ENCODE results near the gene YBX3. TPM values are rescaled to one million over a fixed set of nuclear protein-coding genes. Genes with fewer than 3 reads are reported as not detected.
"Not testable (repeated sequence)": the region's sequence is repeated elsewhere in the genome, so short reads cannot be mapped to it uniquely, and the experiment has no call there.

YBX3 gene
- total and polyA plus RNA-seq, 10 donors = 87.0 to 250 (median 174) TPM

GRCh38 chr12:10747730-10748129 lies 24.6 kb upstream of the YBX3 start:
- 58 to 85% (median 65%) methylated on average over 8 to 11 of the region's 11 CpGs for WGBS, 5 donors
- no peak overlapping the region for H3K27ac ChIP-seq
- intact Hi-C loops (cut with DNase I; ENCODE audit: low total_unique reads) = no loop called here
- no peak overlapping the region for H3K4me3 ChIP-seq
- peaks cover 0 to 7% (median 0%) of the 10 kb centered on the region in 7 donors for H3K27me3 ChIP-seq (replicated peaks in 1 of 7)
- no peak for DNase-seq
- no peak for TF ChIP-seq POLR2A (IDR thresholded peaks at IDR 0.05)
- no peaks in the 10 kb centered on the region for H3K36me3 ChIP-seq
- peaks cover 0 to 16% (median 10%) of the 10 kb centered on the region in 6 donors for H3K4me1 ChIP-seq
- peaks cover 0 to 3% (median 0%) of the 10 kb centered on the region in 8 donors for H3K9me3 ChIP-seq

GRCh38 chr12:10743420-10743819 lies 20.3 kb upstream of the YBX3 start:
- H3K36me3 ChIP-seq; DNase-seq; intact Hi-C loops (cut with DNase I; ENCODE audit: low total_unique reads); H3K4me3 ChIP-seq; H3K9me3 ChIP-seq; H3K27me3 ChIP-seq (replicated peaks in 1 of 7); H3K27ac ChIP-seq; H3K4me1 ChIP-seq: not testable (repeated sequence)
- 87 to 96% (median 93%) methylated on average over 6 of the region's 6 CpGs for WGBS, 5 donors

GRCh38 chr12:10741845-10742244 lies 18.7 kb upstream of the YBX3 start:
- intact Hi-C loops (cut with DNase I; ENCODE audit: low total_unique reads) = no loop called here
- no peaks in the 10 kb centered on the region for H3K36me3 ChIP-seq
- H3K4me1 ChIP-seq = no peaks in the 10 kb centered on the region
- DNase-seq = no peak
- H3K27ac ChIP-seq = no peak overlapping the region
- H3K27me3 ChIP-seq (replicated peaks in 1 of 7) = no peaks in the 10 kb centered on the region
- H3K4me3 ChIP-seq = no peak overlapping the region
- TF ChIP-seq POLR2A (IDR thresholded peaks at IDR 0.05) = no peak
- no peak for TF ChIP-seq POLR2AphosphoS5 (IDR thresholded peaks at IDR 0.05)
- TF ChIP-seq CTCF (IDR thresholded peaks at IDR 0.05 in 8 of 11, conservative IDR thresholded peaks at IDR 0.05 in 3 of 11) = no peak
- H3K9me3 ChIP-seq = peaks cover 0 to 3% (median 0%) of the 10 kb centered on the region in 8 donors

GRCh38 chr12:10740182-10740581 lies 17.1 kb upstream of the YBX3 start:
- TF ChIP-seq CTCF (IDR thresholded peaks at IDR 0.05 in 8 of 11, conservative IDR thresholded peaks at IDR 0.05 in 3 of 11) = no peak
- no peak for TF ChIP-seq POLR2AphosphoS5 (IDR thresholded peaks at IDR 0.05)
- TF ChIP-seq POLR2A (IDR thresholded peaks at IDR 0.05) = no peak
- whole genome bisulfite sequencing, 5 donors = 53 to 61% (median 61%) methylated on average over 1 of the region's 1 CpG
- no peak for DNase-seq
- Histone ChIP-seq H3K4me3 (no peak overlapping the region), H3K36me3 (no peaks in the 10 kb centered on the region), H3K27me3 (replicated peaks in 1 of 7) (no peaks in the 10 kb centered on the region), H3K27ac (no peak overlapping the region), H3K4me1 (no peaks in the 10 kb centered on the region), H3K9me3 (peaks cover 0 to 3% (median 0%) of the 10 kb centered on the region in 8 donors)
- intact Hi-C loops (cut with DNase I; ENCODE audit: low total_unique reads) = no loop called here

GRCh38 chr12:10739157-10740118 lies 16.3 kb upstream of the YBX3 start:
- WGBS, 5 donors = 87 to 90% (median 88%) methylated on average over 8 of the region's 8 CpGs
- DNase-seq = no peak
- TF ChIP-seq CTCF (IDR thresholded peaks at IDR 0.05 in 8 of 11, conservative IDR thresholded peaks at IDR 0.05 in 3 of 11) = no peak
- no peak for TF ChIP-seq POLR2AphosphoS5 (IDR thresholded peaks at IDR 0.05)
- TF ChIP-seq POLR2A (IDR thresholded peaks at IDR 0.05) = no peak
- H3K36me3 ChIP-seq = no peaks in the 10 kb centered on the region
- H3K4me3 ChIP-seq = no peak overlapping the region
- peaks cover 0 to 3% (median 0%) of the 10 kb centered on the region in 8 donors for H3K9me3 ChIP-seq
- H3K27ac ChIP-seq = no peak overlapping the region
- intact Hi-C loops (cut with DNase I; ENCODE audit: low total_unique reads) = no loop called here
- no peaks in the 10 kb centered on the region for H3K4me1 ChIP-seq
- no peaks in the 10 kb centered on the region for H3K27me3 ChIP-seq (replicated peaks in 1 of 7)
